Subcutaneous abdominal adipose tissue (tissue), 5 donors: Measurements from ENCODE around the gene KIF21A.

Source experiments
- H3K27ac ChIP-seq: one replicate; pipeline ENCODE4 v1.7.0; 2013; ENCODE audit warnings: low read depth, mild to moderate bottlenecking, inconsistent platforms, low read length, moderate library complexity
- H3K27me3 ChIP-seq, 5 donors: one replicate each; pipeline ENCODE4 v1.7.0; 2013; ENCODE audit warnings: low read length in 5 of 5, inconsistent platforms in 1 of 5; ENCODE audit not compliant: control insufficient read depth in 5 of 5, insufficient read depth in 4 of 5
- H3K36me3 ChIP-seq, 5 donors: one replicate each; pipeline ENCODE4 v1.7.0; 2013; ENCODE audit warnings: low read length in 5 of 5; ENCODE audit not compliant: control insufficient read depth in 5 of 5, insufficient read depth in 5 of 5
- H3K4me1 ChIP-seq, 5 donors: one replicate each; pipeline ENCODE4 v1.7.0; 2013; ENCODE audit warnings: low read length in 5 of 5, mild to moderate bottlenecking in 3 of 5, moderate library complexity in 1 of 5; ENCODE audit not compliant: control insufficient read depth in 5 of 5, insufficient read depth in 5 of 5
- H3K4me3 ChIP-seq, 5 donors: one replicate each; pipeline ENCODE4 v1.7.0; 2013; ENCODE audit warnings: low read length in 5 of 5, low read depth in 1 of 5
- H3K9ac ChIP-seq, 5 donors: one replicate each; pipeline ENCODE4 v1.7.0; 2013; ENCODE audit warnings: low read length in 5 of 5, mild to moderate bottlenecking in 4 of 5, moderate library complexity in 3 of 5
- H3K9me3 ChIP-seq, 5 donors: one replicate each; pipeline ENCODE4 v1.7.0; 2013; ENCODE audit warnings: low read length in 5 of 5; ENCODE audit not compliant: control insufficient read depth in 5 of 5
- donor health status: healthy.
- donor health status: healthy.
- donor health status: healthy.
- donor health status: healthy.
- donor health status: healthy.

Gene KIF21A

GRCh38 chr12:39393179-39393578 lies 49.7 kb downstream of the KIF21A start:
- Histone ChIP-seq H3K4me3 (no peak overlapping the region), H3K4me1 (no peaks in the 10 kb centered on the region), H3K36me3 (no peaks in the 10 kb centered on the region)

GRCh38 chr12:39392154-39392925 lies 50.6 kb downstream of the KIF21A start:
- no peak overlapping the region for H3K4me3 ChIP-seq
- no peaks in the 10 kb centered on the region for H3K9me3 ChIP-seq
- H3K27me3 ChIP-seq: no peaks in the 10 kb centered on the region
- H3K9ac ChIP-seq: no peak overlapping the region
- peaks cover 0 to 3% (median 0%) of the 10 kb centered on the region in 5 donors for H3K36me3 ChIP-seq
- H3K27ac ChIP-seq: no peak overlapping the region
- H3K4me1 ChIP-seq: no peaks in the 10 kb centered on the region

More at GRCh38 chr12:39393179-39393578, 49.7 kb downstream of the KIF21A start:
- no peaks in the 10 kb centered on the region for H3K27me3 ChIP-seq
- H3K9ac ChIP-seq: no peak overlapping the region
- no peaks in the 10 kb centered on the region for H3K9me3 ChIP-seq
- no peak overlapping the region for H3K27ac ChIP-seq

GRCh38 chr12:39390752-39391151 lies 52.2 kb downstream of the KIF21A start:
- no peaks in the 10 kb centered on the region for H3K9me3 ChIP-seq
- no peaks in the 10 kb centered on the region for H3K4me1 ChIP-seq
- no peak overlapping the region for H3K9ac ChIP-seq
- no peaks in the 10 kb centered on the region for H3K27me3 ChIP-seq
- H3K27ac ChIP-seq: no peak overlapping the region
- no peak overlapping the region for H3K4me3 ChIP-seq
- H3K36me3 ChIP-seq: peaks cover 0 to 3% (median 0%) of the 10 kb centered on the region in 5 donors

GRCh38 chr12:39389399-39390150 lies 53.3 kb downstream of the KIF21A start:
- H3K36me3 ChIP-seq: peaks cover 0 to 3% (median 0%) of the 10 kb centered on the region in 5 donors
- H3K27ac ChIP-seq: no peak overlapping the region
- no peaks in the 10 kb centered on the region for H3K4me1 ChIP-seq
- no peaks in the 10 kb centered on the region for H3K27me3 ChIP-seq
- no peak overlapping the region for H3K9ac ChIP-seq
- H3K9me3 ChIP-seq: no peaks in the 10 kb centered on the region
- no peak overlapping the region for H3K4me3 ChIP-seq

- Histone ChIP-seq H3K27ac (no peak overlapping the region), H3K4me3 (no peak overlapping the region), H3K27me3 (no peaks in the 10 kb centered on the region), H3K4me1 (no peaks in the 10 kb centered on the region), H3K9ac (no peak overlapping the region), H3K36me3 (peaks cover 0 to 3% (median 0%) of the 10 kb centered on the region in 5 donors), H3K9me3 (no peaks in the 10 kb centered on the region)
These were observed 56.6 kb downstream of the KIF21A start for GRCh38 chr12:39386335-39386734.

- Histone ChIP-seq H3K4me1 (no peaks in the 10 kb centered on the region), H3K27me3 (no peaks in the 10 kb centered on the region), H3K9ac (no peak overlapping the region), H3K36me3 (peaks cover 0 to 3% (median 0%) of the 10 kb centered on the region in 5 donors), H3K4me3 (no peak overlapping the region), H3K27ac (no peak overlapping the region), H3K9me3 (no peaks in the 10 kb centered on the region)
These were observed 59.8 kb downstream of the KIF21A start for GRCh38 chr12:39383114-39383513.

GRCh38 chr12:39380090-39380489 lies 62.8 kb downstream of the KIF21A start:
- H3K36me3 ChIP-seq: no peaks in the 10 kb centered on the region
- H3K4me3 ChIP-seq: no peak overlapping the region
- H3K9ac ChIP-seq: no peak overlapping the region
- H3K4me1 ChIP-seq: no peaks in the 10 kb centered on the region
- H3K9me3 ChIP-seq: no peaks in the 10 kb centered on the region
- no peaks in the 10 kb centered on the region for H3K27me3 ChIP-seq
- no peak overlapping the region for H3K27ac ChIP-seq

GRCh38 chr12:39378341-39378740 lies 64.6 kb downstream of the KIF21A start:
- H3K9me3 ChIP-seq: no peaks in the 10 kb centered on the region
- H3K36me3 ChIP-seq: no peaks in the 10 kb centered on the region
- H3K4me3 ChIP-seq: no peak overlapping the region
- H3K27ac ChIP-seq: no peak overlapping the region
- H3K4me1 ChIP-seq: no peaks in the 10 kb centered on the region
- H3K9ac ChIP-seq: no peak overlapping the region
- H3K27me3 ChIP-seq: no peaks in the 10 kb centered on the region

- Histone ChIP-seq H3K9me3 (no peaks in the 10 kb centered on the region), H3K27ac (no peak overlapping the region), H3K27me3 (no peaks in the 10 kb centered on the region), H3K4me3 (no peak overlapping the region), H3K9ac (no peak overlapping the region), H3K36me3 (no peaks in the 10 kb centered on the region), H3K4me1 (no peaks in the 10 kb centered on the region)
These were observed 67.6 kb downstream of the KIF21A start for GRCh38 chr12:39375206-39375808.

- no peaks in the 10 kb centered on the region for H3K9me3 ChIP-seq
- no peak overlapping the region for H3K9ac ChIP-seq
These were observed 70.0 kb downstream of the KIF21A start for GRCh38 chr12:39372929-39373328.

More at GRCh38 chr12:39372929-39373328, 70.0 kb downstream of the KIF21A start:
- Histone ChIP-seq H3K27me3 (no peaks in the 10 kb centered on the region), H3K27ac (no peak overlapping the region), H3K4me3 (no peak overlapping the region), H3K36me3 (no peaks in the 10 kb centered on the region), H3K4me1 (no peaks in the 10 kb centered on the region)
